Neutrophil (primary cell): ENCODE measurements around the gene CMTM1.

ENCODE experiments used
- H3K27ac ChIP-seq: fragments of 200-600 bp; sonication (generic); 2 replicates; pipeline ENCODE4 v1.5.1; 2016; ENCODE audit warnings: mild to moderate bottlenecking, moderate library complexity
- H3K27me3 ChIP-seq: fragments of 200-600 bp; sonication (generic); 2 replicates; pipeline ENCODE4 v1.6.0; 2016; ENCODE audit warnings: mild to moderate bottlenecking
- H3K36me3 ChIP-seq: fragments of 200-600 bp; sonication (generic); 2 replicates; pipeline ENCODE4 v1.5.1; 2017
- H3K4me1 ChIP-seq, 2 experiments: fragments of 200-600 bp in 1 of 2; sonication (generic) in 1 of 2; 1 replicate in 1 of 2; 2 replicates in 1 of 2; pipeline versions ENCODE4 v1.5.1 to v1.6.1; 2013 to 2016; ENCODE audit warnings: low read depth in 1 of 2, low read length in 1 of 2, mild to moderate bottlenecking in 1 of 2, moderate library complexity in 1 of 2; ENCODE audit not compliant: control insufficient read depth in 1 of 2, insufficient read depth in 1 of 2
- H3K4me3 ChIP-seq, 2 experiments: fragments of 200-600 bp in 1 of 2; sonication (generic) in 1 of 2; 1 replicate in 1 of 2; 2 replicates in 1 of 2; pipeline ENCODE4 v1.5.1; 2013 to 2016; ENCODE audit warnings: low read depth in 1 of 2, low read length in 1 of 2, mild to moderate bottlenecking in 1 of 2, moderate library complexity in 1 of 2
- H3K9me3 ChIP-seq: fragments of 200-600 bp; sonication (generic); 2 replicates; pipeline ENCODE4 v1.5.1; 2016
- TF ChIP-seq, protein P1 (sequence below): fragments of 200-600 bp; sonication (generic); IDR thresholded peaks from 2 replicates; pipeline ENCODE4 v1.5.1; 2016; ENCODE audit warnings: antibody characterized with exemption

The CMTM1 gene

DNA sequence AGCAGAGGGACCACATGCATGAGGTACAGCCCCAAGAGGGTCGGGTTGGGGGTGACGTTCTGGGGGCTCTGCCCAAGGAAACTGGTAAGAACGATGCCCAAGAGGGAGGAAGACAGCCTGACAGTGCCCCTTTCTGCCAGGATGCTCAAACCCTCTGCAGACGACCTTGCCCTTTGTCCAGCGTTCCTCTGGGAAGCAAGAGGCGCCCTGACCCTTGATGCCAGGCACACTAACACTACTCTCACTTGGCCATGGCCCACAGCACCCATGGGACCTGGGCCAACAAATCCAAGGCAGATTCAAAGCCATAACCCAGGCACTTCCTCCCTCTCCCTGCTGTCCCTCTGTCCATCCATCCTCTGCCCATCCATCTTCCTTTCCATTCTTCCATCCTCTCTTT, 36.8 kb upstream of the CMTM1 start:
- Histone ChIP-seq H3K4me3 (no peak overlapping the region), H3K36me3 (peaks cover 23% of the 10 kb centered on the region)
- TF ChIP-seq, protein P1, sequence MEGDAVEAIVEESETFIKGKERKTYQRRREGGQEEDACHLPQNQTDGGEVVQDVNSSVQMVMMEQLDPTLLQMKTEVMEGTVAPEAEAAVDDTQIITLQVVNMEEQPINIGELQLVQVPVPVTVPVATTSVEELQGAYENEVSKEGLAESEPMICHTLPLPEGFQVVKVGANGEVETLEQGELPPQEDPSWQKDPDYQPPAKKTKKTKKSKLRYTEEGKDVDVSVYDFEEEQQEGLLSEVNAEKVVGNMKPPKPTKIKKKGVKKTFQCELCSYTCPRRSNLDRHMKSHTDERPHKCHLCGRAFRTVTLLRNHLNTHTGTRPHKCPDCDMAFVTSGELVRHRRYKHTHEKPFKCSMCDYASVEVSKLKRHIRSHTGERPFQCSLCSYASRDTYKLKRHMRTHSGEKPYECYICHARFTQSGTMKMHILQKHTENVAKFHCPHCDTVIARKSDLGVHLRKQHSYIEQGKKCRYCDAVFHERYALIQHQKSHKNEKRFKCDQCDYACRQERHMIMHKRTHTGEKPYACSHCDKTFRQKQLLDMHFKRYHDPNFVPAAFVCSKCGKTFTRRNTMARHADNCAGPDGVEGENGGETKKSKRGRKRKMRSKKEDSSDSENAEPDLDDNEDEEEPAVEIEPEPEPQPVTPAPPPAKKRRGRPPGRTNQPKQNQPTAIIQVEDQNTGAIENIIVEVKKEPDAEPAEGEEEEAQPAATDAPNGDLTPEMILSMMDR: no peak

DNA sequence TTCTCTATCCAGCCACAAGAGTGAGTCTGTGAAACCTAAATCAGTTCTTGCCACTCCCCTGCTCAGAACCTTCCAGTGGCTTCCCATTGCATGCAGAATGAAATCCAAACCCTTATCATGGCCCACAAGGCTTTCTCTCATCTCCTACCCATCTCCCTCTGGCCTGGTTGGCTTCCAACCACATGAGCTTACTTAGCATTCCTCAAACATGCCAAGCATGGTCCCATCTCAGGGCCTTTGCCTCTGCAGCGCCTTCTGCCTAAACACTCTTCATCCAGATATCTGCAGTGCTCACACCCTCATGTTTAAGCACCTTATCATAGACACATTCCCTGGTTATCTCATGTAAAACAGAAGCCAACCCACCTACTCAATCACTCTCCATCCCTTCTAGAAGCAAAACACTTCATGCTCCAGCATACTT, 31.9 kb upstream of the CMTM1 start:
- H3K4me3 ChIP-seq: no peak overlapping the region

More for the DNA sequence above, 36.8 kb upstream of the CMTM1 start:
- peak overlapping the region; percentile 98 for H3K27ac ChIP-seq
- H3K9me3 ChIP-seq: no peaks in the 10 kb centered on the region
- no peaks in the 10 kb centered on the region for H3K27me3 ChIP-seq
- peaks cover 42% of the 10 kb centered on the region in 2 experiments for H3K4me1 ChIP-seq

DNA sequence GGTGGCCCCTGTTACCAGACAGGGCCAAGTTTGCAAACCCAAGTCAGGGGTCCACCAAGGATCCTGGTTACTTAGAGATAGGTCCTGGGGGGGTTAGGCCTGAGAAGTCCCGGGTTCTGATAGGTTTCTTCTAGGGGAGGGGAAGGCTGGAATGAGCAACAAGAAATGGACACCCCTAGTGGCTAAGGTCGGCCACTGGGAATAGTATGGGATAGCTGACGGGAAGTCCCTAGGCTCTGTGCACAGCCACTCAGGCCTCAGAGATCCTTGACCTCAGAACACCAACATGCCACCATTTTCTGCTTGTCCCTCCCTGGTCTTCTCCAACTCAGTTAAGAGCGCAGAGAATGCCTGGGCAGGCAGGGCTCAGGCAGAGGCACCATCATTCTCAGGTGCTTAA, 29.7 kb upstream of the CMTM1 start:
- H3K4me1 ChIP-seq: peaks cover 17 to 20% of the 10 kb centered on the region in 2 experiments
- TF ChIP-seq, protein P1: no peak
- H3K36me3 ChIP-seq: peaks cover 7% of the 10 kb centered on the region
- H3K27ac ChIP-seq: peak overlapping the region; percentile 29
- no peak overlapping the region for H3K4me3 ChIP-seq
- no peaks in the 10 kb centered on the region for H3K27me3 ChIP-seq
- H3K9me3 ChIP-seq: no peaks in the 10 kb centered on the region

More for the DNA sequence above, 31.9 kb upstream of the CMTM1 start:
- Histone ChIP-seq H3K27ac (no peak overlapping the region), H3K4me1 (peaks cover 7 to 11% of the 10 kb centered on the region in 2 experiments), H3K27me3 (no peaks in the 10 kb centered on the region), H3K36me3 (peaks cover 24% of the 10 kb centered on the region), H3K9me3 (no peaks in the 10 kb centered on the region)
- TF ChIP-seq, protein P1: no peak

DNA sequence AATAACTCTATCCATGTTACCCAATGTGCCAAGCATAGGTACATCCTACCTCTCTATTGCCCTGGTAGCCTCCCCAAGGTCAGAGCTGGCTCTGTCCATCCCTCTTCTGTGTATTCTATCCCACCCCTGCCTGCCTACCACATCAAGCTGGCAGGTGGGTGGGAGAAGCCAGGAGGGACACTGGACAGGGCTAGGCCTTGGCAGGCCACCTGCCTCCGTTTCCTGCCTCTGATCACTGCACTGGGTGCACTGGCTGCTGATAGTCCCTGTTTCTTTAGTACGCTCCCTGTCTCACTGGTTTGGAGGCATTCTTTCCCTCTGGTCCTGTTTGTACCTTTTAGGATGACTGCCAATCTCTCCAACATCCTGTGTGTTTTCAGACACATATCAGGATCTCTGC, 29.0 kb upstream of the CMTM1 start:
- Histone ChIP-seq H3K27me3 (no peaks in the 10 kb centered on the region), H3K9me3 (no peaks in the 10 kb centered on the region), H3K36me3 (peaks cover 7% of the 10 kb centered on the region), H3K27ac (peak overlapping the region; percentile 27), H3K4me3 (no peak overlapping the region), H3K4me1 (peaks cover 17 to 20% of the 10 kb centered on the region in 2 experiments)
- TF ChIP-seq, protein P1: no peak

DNA sequence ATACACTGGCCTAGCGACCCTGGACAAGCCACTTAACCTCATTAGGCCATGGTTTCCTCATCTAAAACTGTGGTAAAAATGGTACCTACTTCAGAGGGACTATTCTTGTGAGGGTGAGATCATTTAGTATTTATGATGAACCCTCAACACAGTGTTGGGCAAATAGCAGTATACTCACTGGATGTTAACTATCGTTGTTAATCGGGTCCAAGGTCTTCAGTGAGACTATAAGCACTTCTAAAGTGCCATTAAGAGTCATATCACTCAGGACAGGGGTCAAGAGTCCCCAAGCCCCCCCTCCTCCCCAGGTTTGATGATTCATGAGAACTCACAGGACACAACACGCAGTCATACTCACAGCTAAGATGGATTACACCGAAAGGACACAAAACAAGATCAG, 27.3 kb upstream of the CMTM1 start:
- TF ChIP-seq, protein P1: no peak
- Histone ChIP-seq H3K27me3 (no peaks in the 10 kb centered on the region), H3K9me3 (no peaks in the 10 kb centered on the region), H3K36me3 (peaks cover 7% of the 10 kb centered on the region), H3K4me3 (no peak overlapping the region), H3K27ac (peak overlapping the region; percentile 74), H3K4me1 (peaks cover 23 to 28% of the 10 kb centered on the region in 2 experiments)
